SJSA1 (cell line): ENCODE results near the gene INSYN2B. TPM values are rescaled to one million over a fixed set of nuclear protein-coding genes. Genes with fewer than 3 reads are reported as not detected.
"Not testable (repeated sequence)": the region's sequence is repeated elsewhere in the genome, so short reads cannot be mapped to it uniquely, and the experiment has no call there.

Experiments used
- DNase-seq, 2 experiments: peaks; one replicate each; pipeline ENCODE4 v3.0.0-alpha.2; 2015 to 2020; ENCODE audit warnings: low spot score in 2 of 2, low read depth in 1 of 2
- H3K27ac ChIP-seq: fragments of 250-450 bp; sonication (Bioruptor Pico); 2 replicates; pipeline ENCODE4 v1.5.1; 2020; ENCODE audit warnings: mild to moderate bottlenecking, moderate library complexity
- H3K27me3 ChIP-seq: fragments of 250-450 bp; sonication (Bioruptor Pico); replicated peaks from 2 replicates; pipeline ENCODE4 v1.5.1; 2020; ENCODE audit warnings: mild to moderate bottlenecking, moderate library complexity
- H3K36me3 ChIP-seq: fragments of 250-450 bp; sonication (Bioruptor Pico); 2 replicates; pipeline ENCODE4 v1.5.1; 2020; ENCODE audit warnings: mild to moderate bottlenecking
- H3K4me1 ChIP-seq: fragments of 250-450 bp; sonication (Bioruptor Pico); replicated peaks from 2 replicates; pipeline ENCODE4 v1.6.1; 2021; ENCODE audit warnings: mild to moderate bottlenecking
- H3K4me3 ChIP-seq: fragments of 250-450 bp; sonication (Bioruptor Pico); 2 replicates; pipeline ENCODE4 v1.5.1; 2020; ENCODE audit warnings: mild to moderate bottlenecking
- H3K9me3 ChIP-seq: fragments of 250-450 bp; sonication (Bioruptor Pico); replicated peaks from 2 replicates; pipeline ENCODE4 v1.5.1; 2020; ENCODE audit warnings: mild to moderate bottlenecking
- total RNA-seq: library from RNA; depleted of rRNA; stranded (reverse); fragments of >200 nt; shearing (Covaris generic); gene quantifications from 2 replicates; pipeline ENCODE4 v1.2.3, GENCODE V29; 2014

INSYN2B gene
- total RNA-seq, 1 experiment from 2014 or later = 3.8 TPM

DNA sequence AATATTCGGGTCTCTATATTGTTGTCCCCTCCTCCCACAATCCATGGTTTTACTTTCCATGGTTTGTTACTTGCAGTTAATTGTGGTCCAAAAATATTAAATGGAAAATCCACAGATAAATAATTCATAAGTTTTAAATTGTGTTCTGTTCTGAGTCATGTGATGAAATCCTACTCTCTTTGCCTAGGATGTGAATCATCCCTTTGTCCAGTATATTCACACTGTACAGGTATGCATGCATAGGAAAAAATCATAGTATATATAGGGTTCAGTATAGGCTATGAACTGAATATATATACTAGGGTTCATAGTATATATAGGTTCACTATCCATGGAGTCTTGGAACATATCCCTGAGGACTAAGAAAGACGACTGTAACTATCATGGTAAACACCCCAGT is 19.6 kb downstream of the INSYN2B start:
- no peak for DNase-seq
- H3K36me3 ChIP-seq = no peaks in the 10 kb centered on the region
- H3K9me3 ChIP-seq = no peaks in the 10 kb centered on the region
- H3K27me3 ChIP-seq = no peaks in the 10 kb centered on the region
- no peak overlapping the region for H3K27ac ChIP-seq
- H3K4me1 ChIP-seq = no peaks in the 10 kb centered on the region
- no peak overlapping the region for H3K4me3 ChIP-seq

DNA sequence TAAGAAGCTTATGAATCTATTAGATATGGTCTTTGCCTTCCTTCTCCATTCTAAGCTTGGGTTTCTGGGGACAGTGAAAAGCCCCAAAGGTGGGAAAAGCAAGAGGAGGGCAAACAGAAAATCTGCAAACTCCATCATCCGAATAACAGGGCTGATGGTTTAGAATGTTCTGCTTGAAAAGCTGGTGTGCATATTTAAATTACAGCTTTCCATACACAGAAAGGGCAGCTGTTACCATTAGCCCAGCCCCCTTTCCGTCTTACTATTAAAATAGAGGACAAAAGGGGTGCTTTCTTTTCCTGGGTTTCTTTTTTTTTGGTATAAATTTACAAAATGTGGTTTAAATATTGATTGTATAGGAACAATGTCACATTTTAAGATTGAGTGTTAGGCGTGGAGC is 22.0 kb downstream of the INSYN2B start:
- Histone ChIP-seq H3K27ac (no peak overlapping the region), H3K27me3 (no peaks in the 10 kb centered on the region)

DNA sequence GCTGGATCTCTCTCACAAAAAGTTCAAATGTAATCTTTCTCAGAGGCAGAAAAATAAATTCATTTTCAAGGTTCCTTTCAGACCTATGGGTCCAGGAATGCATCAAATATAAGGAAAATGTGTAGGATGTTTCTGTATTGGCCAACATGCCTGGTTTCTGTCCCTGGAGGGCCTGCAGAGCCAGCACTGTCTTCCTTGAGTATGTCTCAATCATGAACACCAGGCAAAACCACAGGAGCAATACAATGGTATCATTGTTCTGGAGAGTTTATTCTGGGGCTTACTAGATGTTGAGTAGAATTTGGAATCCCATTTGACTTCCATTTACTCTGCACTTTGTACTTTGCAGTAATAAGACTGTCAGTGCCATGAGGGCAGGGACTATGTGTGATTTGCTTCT is 23.5 kb downstream of the INSYN2B start:
- DNase-seq = no peak
- no peak overlapping the region for H3K4me3 ChIP-seq
- no peaks in the 10 kb centered on the region for H3K27me3 ChIP-seq
- no peaks in the 10 kb centered on the region for H3K36me3 ChIP-seq
- H3K9me3 ChIP-seq = no peaks in the 10 kb centered on the region
- H3K4me1 ChIP-seq = peaks cover 8% of the 10 kb centered on the region
- H3K27ac ChIP-seq = no peak overlapping the region

More for the DNA sequence above, 22.0 kb downstream of the INSYN2B start:
- no peaks in the 10 kb centered on the region for H3K36me3 ChIP-seq
- H3K9me3 ChIP-seq = no peaks in the 10 kb centered on the region
- no peak overlapping the region for H3K4me3 ChIP-seq
- no peak for DNase-seq
- H3K4me1 ChIP-seq = peaks cover 5% of the 10 kb centered on the region

DNA sequence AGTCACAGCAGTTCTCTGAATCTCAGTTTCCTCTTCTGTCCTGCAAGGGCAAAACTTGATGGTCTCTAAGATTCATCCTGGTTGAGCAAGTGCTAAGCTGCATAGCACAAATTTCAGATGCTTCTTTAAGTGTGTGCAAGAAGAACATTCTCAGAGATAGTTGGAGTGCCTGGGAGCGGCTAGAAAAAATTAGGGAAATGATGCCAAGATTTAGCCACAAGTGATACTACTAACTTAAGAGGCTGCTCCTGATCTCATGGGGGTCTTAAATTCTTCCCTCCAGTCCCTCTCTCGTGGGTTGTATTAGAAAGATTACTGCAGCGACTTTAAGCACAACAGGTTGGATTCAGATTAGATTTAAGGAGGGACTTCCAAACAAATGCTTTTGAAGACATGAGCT is 24.2 kb downstream of the INSYN2B start:
- H3K27me3 ChIP-seq = no peaks in the 10 kb centered on the region
- no peaks in the 10 kb centered on the region for H3K36me3 ChIP-seq
- no peak overlapping the region for H3K4me3 ChIP-seq
- H3K27ac ChIP-seq = no peak overlapping the region
- no peak for DNase-seq
- H3K9me3 ChIP-seq = no peaks in the 10 kb centered on the region
- H3K4me1 ChIP-seq = peaks cover 8% of the 10 kb centered on the region

DNA sequence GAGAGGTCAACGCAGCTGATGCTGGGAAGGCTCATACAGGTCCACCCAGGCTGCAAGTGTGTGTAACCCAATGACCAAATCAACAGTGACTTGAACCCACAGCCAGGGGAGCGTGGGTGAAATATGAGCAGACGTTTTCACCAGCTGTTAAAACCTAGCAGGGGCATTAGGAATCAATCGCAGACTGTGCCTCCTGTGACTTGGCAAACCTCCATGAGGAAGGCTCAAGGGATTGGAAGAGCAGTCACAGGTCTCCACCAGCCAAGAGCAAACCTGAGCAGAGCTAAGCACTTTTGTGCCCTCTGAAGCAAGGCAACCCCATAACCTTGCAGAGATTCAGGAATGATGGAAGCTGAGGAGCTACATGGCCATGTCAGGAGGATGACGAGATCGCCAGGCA is 25.5 kb downstream of the INSYN2B start:
- DNase-seq = no peak
- Histone ChIP-seq H3K27me3 (no peaks in the 10 kb centered on the region), H3K4me3 (no peak overlapping the region)

DNA sequence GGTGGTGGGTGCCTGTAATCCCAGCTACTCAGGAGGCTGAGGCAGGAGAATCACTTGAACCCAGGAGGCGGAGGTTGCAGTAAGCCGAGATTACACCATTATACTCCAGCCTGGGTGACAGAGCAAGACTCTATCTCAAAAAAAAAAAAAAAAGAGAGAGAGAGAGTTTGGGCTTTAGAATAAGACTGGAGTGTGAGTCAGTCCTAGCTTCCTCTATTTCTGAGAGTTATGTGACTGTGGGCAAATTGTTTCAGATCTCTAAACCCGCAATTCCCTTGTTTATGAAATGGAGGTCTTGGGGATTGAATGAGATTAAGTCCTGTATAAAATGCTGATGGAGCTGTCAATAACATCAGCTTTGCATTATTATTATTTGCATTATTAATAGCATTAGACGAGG is 27.1 kb downstream of the INSYN2B start:
- not testable (repeated sequence) for H3K4me3 ChIP-seq, H3K27me3 ChIP-seq, H3K36me3 ChIP-seq, H3K9me3 ChIP-seq, H3K4me1 ChIP-seq, H3K27ac ChIP-seq
- peak in 1 of 2 experiments; percentile 47 for DNase-seq

More for the DNA sequence above, 25.5 kb downstream of the INSYN2B start:
- H3K27ac ChIP-seq = no peak overlapping the region
- no peaks in the 10 kb centered on the region for H3K9me3 ChIP-seq
- peaks cover 8% of the 10 kb centered on the region for H3K4me1 ChIP-seq
- no peaks in the 10 kb centered on the region for H3K36me3 ChIP-seq

DNA sequence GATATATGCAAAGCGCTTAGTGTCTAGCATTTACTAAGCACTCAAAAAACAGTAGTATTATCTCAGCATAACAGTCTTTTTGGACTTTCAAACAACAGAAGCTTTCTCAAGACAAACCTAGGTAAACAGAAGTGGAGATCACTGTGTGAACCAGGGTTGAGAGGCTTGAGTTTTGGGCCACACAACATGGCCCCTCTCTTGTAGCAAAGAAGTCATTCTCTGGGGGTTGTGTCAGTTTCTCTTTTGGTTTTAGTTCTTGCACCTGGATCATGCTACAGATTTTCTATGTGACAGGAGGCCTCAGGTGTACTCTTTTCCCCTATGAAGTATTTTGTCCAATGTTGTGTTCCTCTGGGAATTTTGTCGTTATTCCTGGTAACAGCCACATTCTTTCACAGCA is 30.0 kb downstream of the INSYN2B start:
- H3K9me3 ChIP-seq = no peaks in the 10 kb centered on the region
- no peak for DNase-seq
- H3K4me1 ChIP-seq = peaks cover 22% of the 10 kb centered on the region
- no peak overlapping the region for H3K4me3 ChIP-seq
- no peaks in the 10 kb centered on the region for H3K36me3 ChIP-seq
- H3K27ac ChIP-seq = no peak overlapping the region
- H3K27me3 ChIP-seq = no peaks in the 10 kb centered on the region

DNA sequence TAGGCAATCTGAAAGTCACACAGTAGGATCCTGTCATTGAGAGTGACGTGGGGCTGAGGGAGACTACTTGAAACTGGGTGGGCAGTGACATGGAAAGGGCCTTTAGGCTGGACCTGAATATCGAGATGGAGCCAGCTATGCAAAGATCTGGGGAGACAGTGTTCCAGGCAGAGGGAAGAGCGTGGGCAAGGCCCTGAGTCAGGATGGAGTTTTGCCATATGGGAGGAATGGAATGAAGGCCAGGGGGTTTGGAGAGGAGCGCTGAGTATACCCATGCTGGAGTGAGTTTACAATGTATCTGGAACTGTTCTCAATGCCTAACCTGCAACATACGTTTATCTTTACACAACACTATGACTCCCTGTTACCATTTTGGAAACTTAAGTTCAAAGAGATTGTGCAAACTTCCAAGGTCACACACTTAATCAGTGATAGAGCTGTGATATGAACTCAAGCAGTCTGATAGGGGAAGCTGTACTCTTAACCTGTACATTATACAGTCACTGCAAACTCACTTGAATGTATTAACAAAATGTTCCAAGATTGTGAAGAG is 33.5 kb downstream of the INSYN2B start:
- Histone ChIP-seq H3K27ac (no peak overlapping the region), H3K36me3 (no peaks in the 10 kb centered on the region), H3K9me3 (no peaks in the 10 kb centered on the region), H3K4me3 (no peak overlapping the region), H3K27me3 (no peaks in the 10 kb centered on the region), H3K4me1 (peaks cover 14% of the 10 kb centered on the region)
- no peak for DNase-seq

DNA sequence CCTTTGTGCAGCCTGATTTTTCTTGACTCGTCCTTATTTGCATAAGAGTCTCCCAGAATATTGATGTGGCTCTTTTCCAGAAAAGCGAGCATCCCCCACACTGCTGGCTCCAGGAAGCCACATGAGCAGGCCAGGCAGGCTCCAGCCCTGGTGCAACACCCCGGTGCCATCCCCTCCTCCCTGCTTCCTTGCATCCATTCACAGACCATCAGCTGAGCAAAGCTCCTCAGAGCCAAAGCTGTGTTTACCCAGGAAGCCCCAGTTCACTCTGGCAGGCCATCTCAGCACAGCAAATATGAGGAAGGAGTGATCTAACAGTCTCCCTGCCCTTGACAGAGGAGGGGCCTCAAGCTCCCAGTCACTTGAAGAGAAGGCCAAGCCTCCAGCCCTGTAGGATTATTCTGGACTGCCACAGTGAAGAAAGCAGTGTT is 34.4 kb downstream of the INSYN2B start:
- Histone ChIP-seq H3K27ac (no peak overlapping the region; the same call in 1 of the 2 replicates), H3K4me1 (peaks cover 14% of the 10 kb centered on the region), H3K36me3 (no peaks in the 10 kb centered on the region), H3K9me3 (no peaks in the 10 kb centered on the region), H3K27me3 (no peaks in the 10 kb centered on the region), H3K4me3 (no peak overlapping the region)
- peak; percentile 56 to 61 for DNase-seq

DNA sequence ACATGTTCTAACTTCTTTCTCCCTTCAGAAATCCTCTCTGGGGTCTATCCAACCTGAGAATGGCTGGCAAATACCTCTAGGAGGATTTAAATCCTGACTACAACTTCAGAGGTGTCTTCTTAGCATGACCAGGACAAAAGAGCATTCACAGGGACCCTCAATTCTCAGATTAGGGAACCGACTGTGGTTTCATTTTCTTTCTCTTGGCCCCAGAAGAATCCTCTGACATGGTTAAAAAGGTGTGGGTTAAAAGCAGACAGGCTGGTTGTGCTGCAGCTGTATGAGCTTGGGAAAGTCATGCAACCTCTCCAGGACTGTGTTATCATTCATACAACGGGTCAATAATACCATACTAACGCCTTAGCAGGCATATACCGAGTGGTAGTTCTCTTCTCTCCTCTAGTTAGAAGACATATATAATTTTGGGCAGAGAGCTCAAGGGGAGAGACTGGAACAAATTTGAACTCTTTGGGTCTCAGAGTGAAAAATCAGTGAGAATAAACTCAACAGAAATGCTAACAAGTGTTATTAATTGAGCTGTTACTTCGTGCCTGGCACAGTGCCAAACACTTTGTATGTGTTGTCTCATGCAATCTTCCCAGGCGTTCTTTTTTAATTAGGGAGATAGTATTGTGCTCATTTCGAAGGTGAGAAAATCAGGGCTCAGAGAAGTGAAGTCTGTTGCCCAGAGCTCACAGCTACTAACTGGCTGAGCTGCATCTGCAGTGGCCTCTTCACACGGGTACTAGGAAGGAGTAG is 35.2 kb downstream of the INSYN2B start:
- H3K4me1 ChIP-seq = peaks cover 14% of the 10 kb centered on the region
- H3K27ac ChIP-seq = no peak overlapping the region
- peak in 1 of 2 experiments; percentile 19 for DNase-seq
- no peaks in the 10 kb centered on the region for H3K36me3 ChIP-seq
- H3K9me3 ChIP-seq = no peaks in the 10 kb centered on the region
- no peak overlapping the region for H3K4me3 ChIP-seq
- H3K27me3 ChIP-seq = no peaks in the 10 kb centered on the region

DNA sequence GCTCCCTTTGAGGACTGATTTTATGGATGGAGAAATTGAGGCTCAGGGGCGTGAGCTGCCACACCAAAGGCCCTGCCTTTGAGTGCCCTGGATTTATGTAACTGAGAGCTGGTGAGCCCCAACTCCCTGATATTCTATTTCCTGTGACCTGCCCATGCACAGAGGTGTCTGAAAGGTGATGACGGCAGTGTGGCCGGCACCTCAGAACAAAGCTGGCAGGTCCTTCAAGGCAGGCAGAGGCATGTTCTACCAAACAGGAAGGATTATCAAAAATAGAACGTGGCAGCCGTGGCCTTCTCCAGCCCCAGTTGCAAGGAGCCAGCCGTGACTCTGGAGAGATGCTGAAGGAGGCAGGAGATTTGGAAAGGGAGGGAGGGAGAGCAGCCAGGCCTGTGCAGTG is 36.2 kb downstream of the INSYN2B start:
- no peak for DNase-seq

DNA sequence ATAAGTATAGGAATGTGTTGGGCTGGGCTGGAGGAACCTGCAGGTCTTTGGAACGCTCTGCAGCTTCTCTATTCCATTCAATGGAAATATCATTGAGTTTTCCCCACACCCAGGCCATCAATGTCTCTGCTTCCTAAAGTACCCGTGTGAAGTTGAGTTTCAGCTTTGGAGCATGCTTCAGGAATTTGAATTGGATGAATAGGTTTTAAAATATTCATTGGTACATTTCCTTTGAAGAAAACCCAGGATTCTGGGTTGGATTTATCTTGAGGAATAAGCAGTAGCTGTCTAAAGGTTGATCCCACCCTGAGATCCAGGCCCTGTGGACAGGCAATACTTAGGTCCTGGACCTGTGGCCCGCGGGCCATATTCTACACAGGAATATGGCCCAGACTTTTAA is 37.3 kb downstream of the INSYN2B start:
- H3K9me3 ChIP-seq = no peaks in the 10 kb centered on the region
- peaks cover 14% of the 10 kb centered on the region for H3K4me1 ChIP-seq
- DNase-seq = no peak
- H3K4me3 ChIP-seq = no peak overlapping the region
- no peaks in the 10 kb centered on the region for H3K36me3 ChIP-seq
- H3K27me3 ChIP-seq = no peaks in the 10 kb centered on the region
- no peak overlapping the region for H3K27ac ChIP-seq

More for the DNA sequence above, 36.2 kb downstream of the INSYN2B start:
- no peak overlapping the region for H3K27ac ChIP-seq
- no peaks in the 10 kb centered on the region for H3K27me3 ChIP-seq
- H3K36me3 ChIP-seq = no peaks in the 10 kb centered on the region
- no peak overlapping the region for H3K4me3 ChIP-seq
- H3K9me3 ChIP-seq = no peaks in the 10 kb centered on the region
- peaks cover 14% of the 10 kb centered on the region for H3K4me1 ChIP-seq

DNA sequence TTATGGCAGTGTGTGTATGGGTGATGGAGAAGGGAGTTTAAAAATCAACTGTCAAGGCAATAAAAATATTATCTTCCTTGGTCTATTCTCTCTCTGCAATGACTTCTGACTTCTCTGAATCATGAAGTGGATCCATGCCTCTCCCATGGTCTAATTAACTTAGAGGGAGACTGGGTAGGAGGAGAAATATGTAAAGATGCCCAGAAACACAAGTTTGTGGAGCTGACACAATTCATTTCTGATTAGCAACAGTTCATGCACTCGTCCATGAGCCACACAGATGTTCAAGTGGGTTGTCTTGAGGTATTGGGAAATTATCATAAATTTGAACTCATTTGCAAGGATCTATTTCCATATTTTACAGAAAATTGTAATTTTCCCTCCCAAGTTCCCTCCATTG is 38.1 kb downstream of the INSYN2B start:
- no peak for DNase-seq
- Histone ChIP-seq H3K4me3 (no peak overlapping the region), H3K36me3 (no peaks in the 10 kb centered on the region), H3K4me1 (peaks cover 14% of the 10 kb centered on the region), H3K27me3 (no peaks in the 10 kb centered on the region), H3K27ac (no peak overlapping the region), H3K9me3 (no peaks in the 10 kb centered on the region)

DNA sequence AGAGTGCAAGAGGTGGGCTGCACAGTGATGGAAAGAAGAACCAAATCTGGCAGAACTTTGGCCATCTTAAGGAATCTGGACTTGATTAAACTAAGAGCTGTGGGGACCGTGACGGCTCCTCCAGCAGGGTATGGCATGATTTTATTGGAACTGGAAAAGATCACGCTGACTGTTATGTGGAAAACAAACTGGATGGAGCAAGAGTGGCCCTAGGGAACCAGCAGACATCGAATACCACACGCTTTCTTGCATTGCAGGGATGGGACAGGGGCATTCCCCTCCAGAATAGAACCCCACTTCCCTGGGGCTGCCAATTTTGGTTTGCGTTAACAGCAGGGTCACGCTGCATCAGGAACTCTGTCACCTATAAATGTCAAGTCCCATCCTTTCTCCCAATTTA is 38.8 kb downstream of the INSYN2B start:
- no peaks in the 10 kb centered on the region for H3K27me3 ChIP-seq
- no peak for DNase-seq
- no peaks in the 10 kb centered on the region for H3K9me3 ChIP-seq
- peaks cover 12% of the 10 kb centered on the region for H3K4me1 ChIP-seq
- H3K36me3 ChIP-seq = no peaks in the 10 kb centered on the region
- no peak overlapping the region for H3K4me3 ChIP-seq
- no peak overlapping the region for H3K27ac ChIP-seq
